ENCODE data around the gene CA12. TPM values are rescaled to one million over a fixed set of nuclear protein-coding genes. Genes with fewer than 3 reads are reported as not detected.

Gene CA12
- total and polyA plus RNA-seq, 9 of the 15 experiments (the other 6 are each of a cell fraction or from before 2014, with no cell fraction given): 0.01 to 0.78 (median 0.15) TPM; not detected in 1

GRCh38 chr15:63319065-63319464 lies 62.6 kb downstream of the CA12 start (continued):
- TF ChIP-seq ZNF444 (CRISPR knock-in tag; IDR thresholded peaks at IDR 0.05) (no peak), MYC (IDR thresholded peaks at IDR 0.05; ENCODE audit: low read depth, low read length) (no peak), MYC (CRISPR knock-in tag; IDR thresholded peaks at IDR 0.05; ENCODE audit: borderline replicate concordance, low read depth) (no peak), SMAD2 (IDR thresholded peaks at IDR 0.05; ENCODE audit: low read depth, low read length) (no peak), UBTF (IDR thresholded peaks at IDR 0.05; ENCODE audit: borderline replicate concordance in 1 of 2, low read depth in 2 of 2, low read length in 2 of 2) (no peak), FOSL1 (tag; conservative IDR thresholded peaks at IDR 0.05) (no peak)

GRCh38 chr15:63318344-63318743 lies 63.3 kb downstream of the CA12 start:
- Histone ChIP-seq H3K27me3 (ENCODE audit: control insufficient read depth in 2 of 2, insufficient read depth in 2 of 2, low read length in 2 of 2) (no peaks in the 10 kb centered on the region), H4K20me1 (replicated peaks; ENCODE audit: control insufficient read depth, insufficient read depth, low read length) (no peaks in the 10 kb centered on the region), H3K4me3 (no peak overlapping the region), H3K9ac (ENCODE audit: insufficient read depth in 1 of 2, low read depth in 2 of 2, low read length in 2 of 2) (no peak overlapping the region), H2AFZ (ENCODE audit: low read depth, low read length) (no peak overlapping the region), H3K4me1 (replicated peaks in 1 of 2; ENCODE audit: control insufficient read depth in 2 of 2, insufficient read depth in 2 of 2, low read length in 2 of 2) (peaks cover 0 to 6% of the 10 kb centered on the region in 2 experiments; a peak in 1 of 5 replicates), H3K4me2 (ENCODE audit: insufficient read depth, low read length) (no peak overlapping the region), H3K9me3 (replicated peaks; ENCODE audit: control insufficient read depth, insufficient read depth, low read depth, low read length) (no peaks in the 10 kb centered on the region), H3K27ac (ENCODE audit: extremely low read depth, low read depth, low read length) (no peak overlapping the region), H3K9me1 (ENCODE audit: control insufficient read depth, insufficient read depth, low read length) (no peaks in the 10 kb centered on the region), H3K79me2 (ENCODE audit: control insufficient read depth, insufficient read depth, low read length) (no peaks in the 10 kb centered on the region), H3K36me3 (ENCODE audit: control insufficient read depth, insufficient read depth, low read length) (no peaks in the 10 kb centered on the region)
- DNase-seq (ENCODE audit: extremely low read depth in 1 of 4, low spot score in 3 of 4) (no peak), FAIRE-seq (no peak), ATAC-seq (no peak)
- in situ Hi-C loops (cut with MboI): no loop called here
- ChIA-PET CTCF (ENCODE audit: low intra/inter-chr PET ratio) (no interaction called here), POLR2A (no interaction called here)
- intact Hi-C loops (cut with micrococcal nuclease): no loop called here
- no TSS peak for BruUV-seq (replicated peaks)
- 48% methylated on average over 4 of the region's 4 CpGs for WGBS (ENCODE audit: insufficient coverage, low coverage, missing lambda C conversion rate)
- TF ChIP-seq CBX2 (IDR thresholded peaks at IDR 0.05; ENCODE audit: insufficient read depth, low read length, poor library complexity, severe bottlenecking) (no peak), GMEB1 (CRISPR knock-in tag; IDR thresholded peaks at IDR 0.05) (no peak), USF2 (CRISPR knock-in tag; IDR thresholded peaks at IDR 0.05) (no peak), RBM22 (IDR thresholded peaks at IDR 0.05; ENCODE audit: low read depth, low read length, poor library complexity, severe bottlenecking) (no peak), SMARCA5 (IDR thresholded peaks at IDR 0.05) (no peak), POLR2H (tag; IDR thresholded peaks at IDR 0.05; ENCODE audit: low read depth) (no peak), WHSC1 (IDR thresholded peaks at IDR 0.05; ENCODE audit: low read length) (no peak), PYGO2 (tag; IDR thresholded peaks at IDR 0.05) (no peak)
